ENCODE results near the gene GPR25. TPM values are rescaled to one million over a fixed set of nuclear protein-coding genes. Genes with fewer than 3 reads are reported as not detected.
A peak's percentile ranks its signal among the peaks of the same experiment; 100 is the strongest.

The GPR25 gene
- total and polyA plus RNA-seq, 10 donors = 0.09 to 3.6 (median 0.55) TPM; not detected in 2

- TF ChIP-seq POLR2A (IDR thresholded peaks at IDR 0.05) (no peak), CTCF (IDR thresholded peaks at IDR 0.05 in 8 of 11, conservative IDR thresholded peaks at IDR 0.05 in 3 of 11) (no peak), POLR2AphosphoS5 (IDR thresholded peaks at IDR 0.05) (no peak)
- intact Hi-C loops (cut with DNase I; ENCODE audit: low total_unique reads) = no loop called here
- Histone ChIP-seq H3K27me3 (replicated peaks in 1 of 7) (peaks cover 0 to 4% (median 0%) of the 10 kb centered on the region in 7 donors), H3K27ac (no peak overlapping the region), H3K36me3 (no peaks in the 10 kb centered on the region), H3K4me1 (peaks cover 0 to 38% (median 6%) of the 10 kb centered on the region in 6 donors), H3K9me3 (no peaks in the 10 kb centered on the region), H3K4me3 (no peak overlapping the region)
- DNase-seq = peak; percentile 67
- WGBS, 5 donors = 87 to 95% (median 93%) methylated on average over 11 to 16 of the region's 16 CpGs
Observed at GRCh38 chr1:200899954-200900867, 27.4 kb downstream of the GPR25 start.

GRCh38 chr1:200900877-200901276 lies 28.1 kb downstream of the GPR25 start:
- H3K36me3 ChIP-seq = no peaks in the 10 kb centered on the region
- intact Hi-C loops (cut with DNase I; ENCODE audit: low total_unique reads) = no loop called here
- H3K4me1 ChIP-seq = peaks cover 0 to 41% (median 12%) of the 10 kb centered on the region in 6 donors
- H3K27me3 ChIP-seq (replicated peaks in 1 of 7) = peaks cover 0 to 4% (median 0%) of the 10 kb centered on the region in 7 donors
- TF ChIP-seq POLR2AphosphoS5 (IDR thresholded peaks at IDR 0.05) = no peak
- no peak for TF ChIP-seq CTCF (IDR thresholded peaks at IDR 0.05 in 8 of 11, conservative IDR thresholded peaks at IDR 0.05 in 3 of 11)
- no peak for TF ChIP-seq POLR2A (IDR thresholded peaks at IDR 0.05)
- no peak overlapping the region for H3K4me3 ChIP-seq
- peak; percentile 67 for DNase-seq
- no peak overlapping the region for H3K27ac ChIP-seq
- no peaks in the 10 kb centered on the region for H3K9me3 ChIP-seq
- WGBS, 5 donors = 92 to 98% (median 96%) methylated on average over 9 to 17 of the region's 17 CpGs

GRCh38 chr1:200901350-200901749 lies 28.6 kb downstream of the GPR25 start:
- intact Hi-C loops (cut with DNase I; ENCODE audit: low total_unique reads) = no loop called here
- H3K4me1 ChIP-seq = peaks cover 0 to 42% (median 14%) of the 10 kb centered on the region in 6 donors
- no peak overlapping the region for H3K27ac ChIP-seq
- H3K27me3 ChIP-seq (replicated peaks in 1 of 7) = peaks cover 0 to 4% (median 0%) of the 10 kb centered on the region in 7 donors
- peak; percentile 67 for DNase-seq
- WGBS, 5 donors = 91 to 95% (median 94%) methylated on average over 4 to 5 of the region's 5 CpGs
- no peaks in the 10 kb centered on the region for H3K9me3 ChIP-seq
- H3K4me3 ChIP-seq = no peak overlapping the region
- H3K36me3 ChIP-seq = no peaks in the 10 kb centered on the region
- TF ChIP-seq POLR2A (IDR thresholded peaks at IDR 0.05) = no peak
- no peak for TF ChIP-seq POLR2AphosphoS5 (IDR thresholded peaks at IDR 0.05)

- TF ChIP-seq POLR2A (IDR thresholded peaks at IDR 0.05) = no peak
- TF ChIP-seq CTCF (IDR thresholded peaks at IDR 0.05 in 8 of 11, conservative IDR thresholded peaks at IDR 0.05 in 3 of 11) = no peak
- no peak for TF ChIP-seq POLR2AphosphoS5 (IDR thresholded peaks at IDR 0.05)
- no peak overlapping the region for H3K27ac ChIP-seq
- H3K9me3 ChIP-seq = no peaks in the 10 kb centered on the region
- no peak overlapping the region for H3K4me3 ChIP-seq
- no peaks in the 10 kb centered on the region for H3K36me3 ChIP-seq
- peaks cover 0 to 4% (median 0%) of the 10 kb centered on the region in 7 donors for H3K27me3 ChIP-seq (replicated peaks in 1 of 7)
- peaks cover 0 to 47% (median 14%) of the 10 kb centered on the region in 6 donors for H3K4me1 ChIP-seq
- intact Hi-C loops (cut with DNase I; ENCODE audit: low total_unique reads) = no loop called here
- peak; percentile 27 for DNase-seq
- WGBS, 5 donors = 75 to 88% (median 86%) methylated on average over 8 of the region's 8 CpGs
Observed at GRCh38 chr1:200901796-200902444, 29.1 kb downstream of the GPR25 start.

All from spleen (tissue), 11 donors.